Naive B cell (primary cell): Measurements from ENCODE around the gene COTL1. TPM values are rescaled to one million over a fixed set of nuclear protein-coding genes. Genes with fewer than 3 reads are reported as not detected.
A peak's percentile ranks its signal among the peaks of the same experiment; 100 is the strongest.

Experiments
- ATAC-seq, 2 donors: fragments of 150-1000 bp; cut with Tn5 transposase; 2 replicates each; pipeline ENCODE4 v1.10.0; 2021; ENCODE audit warnings: low read depth in 2 of 2, mild to moderate bottlenecking in 2 of 2, moderate library complexity in 2 of 2
- DNase-seq: peaks from one replicate; pipeline ENCODE4 v3.0.0; 2022
- H3K27ac Mint-ChIP-seq, 6 donors: one replicate each; pipeline ENCODE4 v1.8.0; 2020 to 2022; ENCODE audit warnings: mild to moderate bottlenecking in 6 of 6, mixed read lengths in 6 of 6, moderate library complexity in 5 of 6, inconsistent platforms in 2 of 6
- H3K27me3 Mint-ChIP-seq, 3 donors: one replicate each; pipeline ENCODE4 v1.8.0; 2021 to 2022; ENCODE audit warnings: mixed read lengths in 3 of 3, mild to moderate bottlenecking in 1 of 3
- H3K36me3 Mint-ChIP-seq, 2 donors: one replicate each; pipeline ENCODE4 v1.8.0; 2020 to 2022; ENCODE audit warnings: mixed read lengths in 2 of 2, inconsistent platforms in 1 of 2, mild to moderate bottlenecking in 1 of 2
- H3K4me1 Mint-ChIP-seq, 3 donors: one replicate each; pipeline ENCODE4 v1.8.0; 2020 to 2022; ENCODE audit warnings: mixed read lengths in 3 of 3, inconsistent platforms in 1 of 3, mild to moderate bottlenecking in 1 of 3, moderate library complexity in 1 of 3
- H3K4me3 Mint-ChIP-seq, 8 donors: one replicate each; pipeline ENCODE4 v1.8.0; 2020 to 2022; ENCODE audit warnings: mild to moderate bottlenecking in 8 of 8, mixed read lengths in 8 of 8, moderate library complexity in 8 of 8, inconsistent platforms in 2 of 8
- H3K9me3 Mint-ChIP-seq, 7 donors: one replicate each; pipeline ENCODE4 v1.8.0; 2020 to 2022; ENCODE audit warnings: mixed read lengths in 7 of 7, mild to moderate bottlenecking in 5 of 7, inconsistent platforms in 2 of 7, moderate library complexity in 1 of 7
- polyA plus RNA-seq, 6 donors: library from polyadenylated mRNA; unstranded; fragments of 300-500 nt; fragmentation: Illumina TruSeq; gene quantifications; one replicate each; pipeline ENCODE4 v1.2.3, GENCODE V29; 2021; ENCODE audit warnings: low read depth in 6 of 6

Gene COTL1
- polyA plus RNA-seq, 6 donors from 2014 or later: 167 to 439 (median 373) TPM

GRCh38 chr16:84607061-84607460 lies 10.8 kb downstream of the COTL1 start:
- Mint-ChIP-seq H3K36me3 (peaks cover 12 to 27% of the 10 kb centered on the region in 2 donors), H3K4me3 (peak overlapping the region in 7 of 8 donors; percentile 50 to 93 (median 83)), H3K27ac (peak overlapping the region; percentile 9 to 98 (median 94)), H3K4me1 (peaks cover 68 to 93% (median 90%) of the 10 kb centered on the region in 3 donors), H3K27me3 (no peaks in the 10 kb centered on the region), H3K9me3 (peaks cover 0 to 14% (median 5%) of the 10 kb centered on the region in 7 donors)
- ATAC-seq (no peak), DNase-seq (no peak)

- ATAC-seq (no peak), DNase-seq (no peak)
- H3K4me1 Mint-ChIP-seq: peaks cover 69 to 93% (median 90%) of the 10 kb centered on the region in 3 donors
- H3K4me3 Mint-ChIP-seq: peak overlapping the region in 7 of 8 donors; percentile 50 to 93 (median 83)
- H3K9me3 Mint-ChIP-seq: peaks cover 0 to 14% (median 5%) of the 10 kb centered on the region in 7 donors
- H3K36me3 Mint-ChIP-seq: peaks cover 12 to 20% of the 10 kb centered on the region in 2 donors
- peak overlapping the region; percentile 9 to 98 (median 92) for H3K27ac Mint-ChIP-seq
- no peaks in the 10 kb centered on the region for H3K27me3 Mint-ChIP-seq
Observed at GRCh38 chr16:84606081-84606875, 11.6 kb downstream of the COTL1 start.

GRCh38 chr16:84605339-84605848 lies 12.5 kb downstream of the COTL1 start:
- Mint-ChIP-seq H3K27ac (peak overlapping the region in 2 of 6 donors; percentile 12 to 89), H3K36me3 (peaks cover 4 to 11% of the 10 kb centered on the region in 2 donors), H3K4me1 (peaks cover 68 to 93% (median 90%) of the 10 kb centered on the region in 3 donors), H3K4me3 (peak overlapping the region in 4 of 8 donors; percentile 40 to 88 (median 64)), H3K9me3 (peaks cover 0 to 7% (median 2%) of the 10 kb centered on the region in 7 donors), H3K27me3 (no peaks in the 10 kb centered on the region)
- no peak for DNase-seq
- ATAC-seq: no peak

GRCh38 chr16:84604477-84605013 lies 13.3 kb downstream of the COTL1 start:
- Mint-ChIP-seq H3K4me1 (peaks cover 66 to 93% (median 90%) of the 10 kb centered on the region in 3 donors), H3K4me3 (peak overlapping the region in 3 of 8 donors; percentile 44 to 61 (median 55)), H3K9me3 (no peaks in the 10 kb centered on the region), H3K27me3 (no peaks in the 10 kb centered on the region), H3K36me3 (peaks cover 0 to 2% of the 10 kb centered on the region in 2 donors), H3K27ac (peak overlapping the region in 5 of 6 donors; percentile 40 to 87 (median 54))
- ATAC-seq (no peak), DNase-seq (no peak)

GRCh38 chr16:84603940-84604339 lies 13.9 kb downstream of the COTL1 start:
- DNase-seq (no peak), ATAC-seq (no peak)
- Mint-ChIP-seq H3K27me3 (no peaks in the 10 kb centered on the region), H3K9me3 (no peaks in the 10 kb centered on the region), H3K4me1 (peaks cover 66 to 93% (median 89%) of the 10 kb centered on the region in 3 donors), H3K27ac (peak overlapping the region in 3 of 6 donors; percentile 53 to 87 (median 79)), H3K36me3 (no peaks in the 10 kb centered on the region), H3K4me3 (peak overlapping the region in 1 of 8 donors; percentile 44)

- no peaks in the 10 kb centered on the region for H3K36me3 Mint-ChIP-seq
- ATAC-seq: no peak
Observed at GRCh38 chr16:84603140-84603816, 14.6 kb downstream of the COTL1 start.

GRCh38 chr16:84600343-84601229 lies 17.3 kb downstream of the COTL1 start:
- no peaks in the 10 kb centered on the region for H3K27me3 Mint-ChIP-seq
- ATAC-seq: peak; percentile 81 to 82
- peaks cover 66 to 89% (median 89%) of the 10 kb centered on the region in 3 donors for H3K4me1 Mint-ChIP-seq

More at GRCh38 chr16:84603140-84603816, 14.6 kb downstream of the COTL1 start:
- no peak for DNase-seq
- Mint-ChIP-seq H3K27me3 (no peaks in the 10 kb centered on the region), H3K9me3 (no peaks in the 10 kb centered on the region), H3K4me3 (peak overlapping the region in 5 of 8 donors; percentile 30 to 73 (median 54)), H3K27ac (peak overlapping the region; percentile 47 to 79 (median 62)), H3K4me1 (peaks cover 66 to 89% (median 89%) of the 10 kb centered on the region in 3 donors)

GRCh38 chr16:84599521-84600202 lies 18.2 kb downstream of the COTL1 start:
- peaks cover 0 to 8% of the 10 kb centered on the region in 2 donors for H3K36me3 Mint-ChIP-seq
- ATAC-seq (peak; percentile 57 to 62), DNase-seq (peak; percentile 67)
- no peaks in the 10 kb centered on the region for H3K9me3 Mint-ChIP-seq
- peak overlapping the region; percentile 64 to 98 (median 94) for H3K27ac Mint-ChIP-seq
- no peaks in the 10 kb centered on the region for H3K27me3 Mint-ChIP-seq
- peaks cover 67 to 90% (median 89%) of the 10 kb centered on the region in 3 donors for H3K4me1 Mint-ChIP-seq
- H3K4me3 Mint-ChIP-seq: peak overlapping the region; percentile 77 to 94 (median 90)

More at GRCh38 chr16:84600343-84601229, 17.3 kb downstream of the COTL1 start:
- Mint-ChIP-seq H3K4me3 (peak overlapping the region; percentile 79 to 94 (median 88)), H3K9me3 (no peaks in the 10 kb centered on the region), H3K36me3 (peaks cover 0 to 8% of the 10 kb centered on the region in 2 donors), H3K27ac (peak overlapping the region; percentile 94 to 98 (median 96))
- peak; percentile 67 for DNase-seq

- H3K27ac Mint-ChIP-seq: peak overlapping the region; percentile 83 to 98 (median 95)
- H3K27me3 Mint-ChIP-seq: no peaks in the 10 kb centered on the region
- H3K9me3 Mint-ChIP-seq: peaks cover 0 to 2% (median 0%) of the 10 kb centered on the region in 7 donors
- H3K4me1 Mint-ChIP-seq: peaks cover 68 to 94% (median 90%) of the 10 kb centered on the region in 3 donors
- peaks cover 7 to 14% of the 10 kb centered on the region in 2 donors for H3K36me3 Mint-ChIP-seq
- H3K4me3 Mint-ChIP-seq: peak overlapping the region; percentile 5 to 88 (median 79)
- ATAC-seq: no peak
- no peak for DNase-seq
Observed at GRCh38 chr16:84598360-84598759, 19.5 kb downstream of the COTL1 start.

GRCh38 chr16:84597931-84598351 lies 19.9 kb downstream of the COTL1 start:
- peaks cover 67 to 94% (median 89%) of the 10 kb centered on the region in 3 donors for H3K4me1 Mint-ChIP-seq
- no peak for ATAC-seq
- no peaks in the 10 kb centered on the region for H3K27me3 Mint-ChIP-seq
- peaks cover 0 to 2% (median 0%) of the 10 kb centered on the region in 7 donors for H3K9me3 Mint-ChIP-seq
- H3K27ac Mint-ChIP-seq: peak overlapping the region; percentile 83 to 98 (median 95)
- peaks cover 7 to 14% of the 10 kb centered on the region in 2 donors for H3K36me3 Mint-ChIP-seq
- DNase-seq: no peak
- peak overlapping the region; percentile 58 to 88 (median 79) for H3K4me3 Mint-ChIP-seq

GRCh38 chr16:84597528-84597896 lies 20.4 kb downstream of the COTL1 start:
- no peaks in the 10 kb centered on the region for H3K27me3 Mint-ChIP-seq
- peaks cover 66 to 94% (median 89%) of the 10 kb centered on the region in 3 donors for H3K4me1 Mint-ChIP-seq
- ATAC-seq (no peak), DNase-seq (peak; percentile 15)
- H3K36me3 Mint-ChIP-seq: peaks cover 7 to 14% of the 10 kb centered on the region in 2 donors
- H3K4me3 Mint-ChIP-seq: peak overlapping the region; percentile 58 to 88 (median 79)
- peak overlapping the region; percentile 83 to 98 (median 95) for H3K27ac Mint-ChIP-seq
- peaks cover 0 to 2% (median 0%) of the 10 kb centered on the region in 7 donors for H3K9me3 Mint-ChIP-seq
